ENCODE data around the gene UNK.
"Not testable (repeated sequence)": the region's sequence is repeated elsewhere in the genome, so short reads cannot be mapped to it uniquely, and the experiment has no call there.

Gene UNK

DNA sequence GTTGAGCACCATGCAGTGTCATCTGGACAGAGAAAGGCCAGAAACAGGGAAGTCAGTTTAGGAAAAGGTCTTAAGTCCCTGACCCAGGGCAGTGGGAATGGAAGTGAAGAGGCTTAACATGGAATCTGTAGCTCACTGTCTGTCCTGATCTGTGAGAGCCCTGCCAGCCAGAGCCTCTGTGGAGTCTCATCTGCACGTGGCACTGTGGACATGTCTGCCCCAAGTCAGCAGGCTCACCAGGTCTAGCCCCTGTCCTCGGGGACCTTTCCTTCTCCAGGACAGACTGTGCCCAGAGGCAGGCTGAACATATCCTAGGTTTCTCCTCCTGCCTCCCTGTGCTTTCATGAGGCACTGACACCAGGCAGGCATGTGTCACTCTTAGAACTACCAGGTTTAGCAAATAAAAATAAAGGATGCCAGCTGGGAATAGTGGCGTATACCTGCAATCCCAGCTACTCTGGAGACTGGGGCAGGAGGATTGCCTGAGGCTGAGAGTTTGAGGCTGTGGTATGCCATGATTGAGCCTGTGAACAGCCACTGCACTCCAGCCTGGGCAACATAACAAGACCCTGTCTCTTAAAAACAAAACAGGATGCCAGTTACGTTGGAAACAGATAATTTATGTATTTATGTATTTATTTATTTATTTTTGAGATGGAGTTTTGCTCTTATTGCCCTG, 22.4 kb downstream of the UNK start:
- DNase-seq = no peak

DNA sequence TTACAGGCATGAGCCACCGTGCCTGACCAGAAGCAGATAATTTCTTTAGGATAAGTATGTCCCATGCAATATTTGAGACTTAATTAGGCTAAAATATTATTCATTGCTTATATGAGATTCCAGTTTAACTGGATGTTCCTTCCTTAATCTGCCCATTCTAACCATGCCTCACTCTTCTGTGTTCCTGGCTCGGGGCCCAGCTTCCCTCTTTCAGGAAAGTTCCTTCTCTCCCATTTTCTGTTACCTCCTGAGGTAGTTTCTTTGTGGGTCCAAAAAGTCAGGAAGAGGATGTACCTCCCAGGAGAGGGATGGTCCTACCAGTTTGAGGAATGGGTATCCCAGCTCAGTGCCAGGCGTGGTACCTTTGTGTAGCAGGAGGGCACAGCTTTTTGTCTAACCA, 23.3 kb downstream of the UNK start:
- DNase-seq = no peak

DNA sequence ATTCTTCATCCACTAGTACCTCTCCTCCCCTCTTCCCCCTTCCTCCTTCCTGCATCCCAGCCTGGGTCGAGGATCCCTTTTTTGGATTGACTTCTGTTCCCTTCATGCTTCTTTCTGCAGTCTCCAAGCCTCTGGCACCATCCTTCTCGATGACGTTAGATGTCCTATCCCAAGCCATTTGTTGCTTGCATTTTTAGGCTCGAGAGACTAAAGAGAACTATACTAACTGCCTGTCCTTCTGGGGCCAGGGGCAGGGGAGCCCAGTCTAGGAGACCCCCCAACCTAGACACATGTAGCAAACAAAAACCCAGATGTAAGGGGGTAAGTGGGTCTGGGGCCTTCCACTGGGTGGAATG, 23.9 kb downstream of the UNK start:
- DNase-seq = no peak

DNA sequence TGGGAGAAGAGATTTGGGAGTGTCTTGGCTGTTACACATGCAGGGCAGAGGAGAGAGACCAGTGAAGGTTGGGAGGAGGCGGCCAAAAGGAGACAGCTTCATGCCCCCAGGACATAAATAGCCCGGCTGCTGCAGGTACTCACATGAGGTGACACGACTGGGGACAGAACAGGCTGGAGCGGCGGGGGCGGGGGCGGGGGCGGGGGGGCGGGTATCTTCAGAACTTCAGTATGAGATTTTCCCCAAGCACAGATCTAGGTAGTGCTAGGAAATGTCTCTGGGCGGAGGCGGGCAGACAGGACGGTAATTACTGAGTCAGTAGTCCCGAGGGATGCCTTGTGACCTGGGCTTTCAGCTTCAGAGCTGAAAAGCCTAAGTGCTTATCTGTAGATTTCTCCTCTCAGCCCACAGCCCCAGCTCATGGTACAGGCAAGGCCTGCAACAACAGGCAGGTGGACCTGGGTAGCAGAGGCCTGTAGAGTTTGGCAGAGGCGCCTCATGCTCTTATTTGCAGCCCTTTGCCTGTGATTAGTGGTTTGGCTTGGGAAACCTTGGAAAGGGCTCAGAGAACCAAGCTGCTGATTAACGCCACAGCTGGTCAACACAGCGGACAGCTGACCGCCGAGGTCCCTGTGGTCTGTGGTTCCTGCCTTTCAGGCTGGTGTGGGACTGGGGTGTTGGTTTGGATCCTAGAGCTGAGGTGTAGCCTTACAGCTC, 24.5 kb downstream of the UNK start:
- DNase-seq = no peak

DNA sequence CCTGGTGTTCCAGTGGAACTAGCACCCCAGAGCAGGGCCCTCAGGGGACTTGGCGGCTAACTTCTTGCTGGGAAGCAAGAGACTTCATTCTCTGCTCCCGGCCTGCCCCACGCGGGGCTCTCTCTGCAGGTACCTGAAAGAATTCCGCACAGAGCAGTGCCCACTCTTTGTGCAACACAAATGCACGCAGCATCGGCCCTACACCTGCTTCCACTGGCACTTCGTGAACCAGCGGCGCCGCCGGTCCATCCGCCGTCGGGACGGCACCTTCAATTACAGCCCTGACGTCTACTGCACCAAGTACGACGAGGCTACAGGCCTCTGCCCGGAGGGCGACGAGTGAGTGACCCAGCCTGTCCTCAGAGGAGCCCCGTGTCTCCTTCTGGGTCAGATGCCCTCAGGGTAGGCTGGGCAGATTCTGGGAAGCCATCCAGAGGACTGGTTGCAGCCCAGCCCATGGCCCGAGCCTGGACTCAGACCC, 25.1 kb downstream of the UNK start:
- no peak for DNase-seq

DNA sequence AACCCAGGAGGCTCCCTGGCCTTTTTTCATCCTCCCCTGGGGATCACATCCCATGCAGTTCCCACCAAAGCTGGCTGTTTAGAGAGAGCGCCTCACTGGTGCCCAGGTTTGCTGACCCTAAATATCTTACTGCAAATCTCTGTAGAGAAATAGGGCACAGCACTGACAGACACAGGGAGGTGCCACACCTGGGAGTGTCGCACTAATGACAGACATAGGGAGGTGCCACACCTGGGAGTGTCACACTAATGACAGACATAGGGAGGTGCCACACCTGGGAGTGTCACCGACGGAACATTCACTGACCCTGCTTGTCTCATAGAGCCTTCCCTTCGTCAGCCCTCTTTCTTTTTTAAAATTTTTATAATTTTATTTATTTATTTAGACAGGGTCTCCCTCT, 25.6 kb downstream of the UNK start:
- DNase-seq = no peak

DNA sequence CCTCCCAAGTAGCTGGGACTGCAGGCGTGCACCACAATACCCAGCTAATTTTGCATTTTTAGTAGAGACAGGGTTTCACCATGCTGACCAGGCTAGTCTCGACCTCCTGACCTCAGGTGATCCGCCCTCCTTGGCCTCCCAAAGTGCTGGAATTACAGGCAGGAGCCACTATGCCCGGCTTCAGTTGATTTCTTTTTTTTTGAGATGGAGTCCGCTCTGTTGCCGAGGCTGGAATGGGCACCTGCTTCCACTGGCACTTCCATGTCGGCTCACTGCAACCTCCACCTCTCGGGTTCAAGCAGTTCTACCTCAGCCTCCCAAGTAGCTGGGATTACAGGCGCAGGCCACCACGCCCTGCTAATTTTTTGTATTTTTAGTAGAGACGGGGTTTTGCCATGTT, 26.1 kb downstream of the UNK start:
- DNase-seq = not testable (repeated sequence)

DNA sequence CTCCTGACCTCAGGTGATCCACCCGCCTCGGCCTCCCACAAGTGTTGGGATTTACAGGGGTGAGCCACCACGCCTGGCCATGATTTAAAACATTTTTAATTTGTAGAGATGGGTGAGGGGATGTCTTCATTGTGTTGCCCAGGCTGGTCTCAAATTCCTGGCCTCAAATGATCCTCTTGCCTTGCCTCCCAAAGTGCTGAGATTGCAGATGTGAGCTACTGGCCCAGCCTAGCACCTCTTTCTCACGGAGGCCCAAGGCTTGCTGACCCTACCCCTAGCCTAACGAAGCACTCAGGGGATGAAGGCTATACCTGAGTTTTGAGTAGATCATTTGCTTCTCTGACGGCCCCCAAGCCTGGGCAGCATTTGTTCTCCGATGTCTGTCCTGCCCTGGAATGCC, 26.6 kb downstream of the UNK start:
- no peak for DNase-seq

DNA sequence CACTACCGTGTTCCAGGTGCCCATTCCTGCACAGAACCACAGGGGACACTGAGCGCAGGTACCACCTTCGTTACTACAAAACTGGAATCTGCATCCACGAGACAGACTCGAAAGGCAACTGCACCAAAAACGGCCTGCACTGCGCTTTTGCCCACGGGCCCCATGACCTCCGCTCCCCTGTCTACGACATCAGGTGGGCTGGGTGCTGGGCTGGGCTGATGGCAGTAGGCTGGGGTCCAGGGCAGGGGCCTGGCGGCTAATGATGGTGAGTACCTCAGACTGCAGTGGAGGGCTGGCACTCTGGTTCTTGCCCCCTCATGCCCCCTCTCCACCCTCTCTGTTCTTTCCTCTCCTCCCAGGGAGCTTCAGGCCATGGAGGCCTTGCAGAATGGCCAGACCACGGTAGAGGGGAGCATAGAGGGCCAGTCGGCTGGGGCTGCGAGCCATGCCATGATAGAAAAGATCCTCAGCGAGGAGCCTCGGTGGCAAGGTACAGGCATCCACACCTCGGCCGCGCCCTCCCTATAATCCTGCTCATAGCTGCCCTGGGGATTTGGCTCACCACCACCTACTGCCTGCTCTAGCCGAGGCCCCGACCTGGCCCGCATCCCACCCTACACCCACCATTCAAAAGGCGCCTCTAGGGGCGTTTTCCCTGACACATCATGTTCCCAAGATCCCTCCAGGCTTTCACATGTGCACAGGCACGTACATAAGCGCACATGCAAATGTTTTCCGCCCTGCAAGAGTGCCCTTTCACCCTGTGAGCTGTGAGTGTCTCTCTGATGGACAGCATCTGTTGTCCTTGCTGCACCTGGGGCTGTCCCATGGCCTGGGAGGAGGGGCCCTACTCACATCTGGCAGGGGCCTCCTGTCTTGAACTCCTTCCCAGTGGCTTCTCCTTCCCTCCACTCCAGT, 27.7 kb downstream of the UNK start:
- no peak for DNase-seq

DNA sequence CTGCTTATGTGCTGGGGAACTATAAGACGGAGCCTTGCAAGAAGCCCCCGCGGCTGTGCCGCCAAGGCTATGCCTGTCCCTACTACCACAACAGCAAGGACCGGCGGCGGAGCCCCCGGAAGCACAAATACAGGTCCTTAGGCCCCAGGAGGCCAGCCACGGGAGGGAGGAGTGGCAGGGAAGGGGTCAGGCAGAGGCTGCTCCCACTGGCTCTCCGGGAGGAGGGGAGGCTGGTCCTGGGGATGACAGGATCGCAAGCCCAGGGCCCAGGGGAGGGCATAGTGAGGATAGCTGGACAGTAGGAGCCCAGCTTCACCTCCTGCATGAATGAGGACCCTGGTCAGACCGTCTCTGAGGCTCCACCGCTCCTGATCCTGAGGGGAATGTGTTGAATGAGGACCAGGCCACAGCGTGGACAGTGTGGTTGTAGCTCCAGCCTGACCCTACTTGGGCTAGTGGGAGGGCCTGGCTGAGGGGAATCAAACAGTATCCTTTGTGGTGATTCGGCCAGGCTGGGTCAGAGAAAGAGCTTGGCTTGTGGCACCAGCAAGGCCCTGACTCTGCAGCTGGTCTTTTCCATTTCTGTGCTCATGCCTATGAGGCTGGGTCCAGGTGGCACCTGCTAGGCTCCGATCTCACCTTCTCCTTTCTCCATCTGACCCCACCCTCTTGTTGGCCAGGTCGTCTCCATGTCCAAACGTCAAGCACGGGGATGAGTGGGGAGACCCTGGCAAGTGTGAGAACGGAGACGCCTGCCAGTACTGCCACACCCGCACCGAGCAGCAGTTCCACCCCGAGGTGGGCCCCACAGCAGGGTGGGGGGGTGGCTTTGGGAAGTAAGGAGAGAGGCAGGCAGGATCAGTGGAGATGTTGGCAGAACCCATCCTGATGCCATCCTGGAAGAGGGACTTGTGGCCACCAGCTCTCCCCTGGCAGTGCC, 28.7 kb downstream of the UNK start:
- no peak for DNase-seq

DNA sequence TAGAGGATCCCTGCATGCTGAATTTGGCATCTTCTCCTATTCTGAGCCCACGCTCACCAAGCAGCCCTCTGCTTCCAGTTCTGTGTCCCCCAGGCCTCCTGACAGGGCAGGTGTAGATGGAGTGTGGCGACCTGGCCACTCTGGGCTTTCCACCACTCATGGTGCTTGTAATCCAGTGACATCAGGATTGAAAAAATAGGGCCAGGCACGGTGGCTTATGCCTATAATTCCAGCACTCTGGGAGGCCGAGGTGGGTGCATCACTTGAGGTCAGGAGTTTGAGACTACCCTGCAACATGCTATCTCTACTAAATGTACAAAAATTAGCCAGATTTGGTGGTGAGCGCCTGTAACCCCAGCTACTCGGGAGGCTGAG, 29.4 kb downstream of the UNK start:
- no peak for DNase-seq

DNA sequence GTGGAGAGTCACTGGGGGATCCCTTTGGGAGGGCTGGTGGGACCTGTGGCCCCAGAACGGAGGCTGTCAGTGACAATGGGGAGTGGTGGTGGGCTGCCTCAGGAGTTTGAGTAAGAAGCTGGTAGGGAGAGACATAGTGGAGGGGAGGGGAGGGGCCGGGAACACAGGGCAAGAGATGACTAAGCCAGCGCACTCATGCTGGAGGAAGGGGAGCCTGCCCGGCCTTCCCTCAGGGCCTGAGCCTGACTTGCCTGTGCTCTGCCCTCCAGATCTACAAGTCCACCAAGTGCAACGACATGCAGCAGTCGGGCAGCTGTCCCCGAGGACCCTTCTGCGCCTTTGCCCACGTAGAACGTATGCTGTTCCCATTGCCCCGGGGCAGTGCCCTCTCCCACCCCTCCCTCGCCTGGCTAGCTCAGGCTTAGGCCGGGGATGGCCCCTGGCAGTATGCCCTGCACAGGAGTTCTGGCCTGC, 30.3 kb downstream of the UNK start:
- DNase-seq = no peak

DNA sequence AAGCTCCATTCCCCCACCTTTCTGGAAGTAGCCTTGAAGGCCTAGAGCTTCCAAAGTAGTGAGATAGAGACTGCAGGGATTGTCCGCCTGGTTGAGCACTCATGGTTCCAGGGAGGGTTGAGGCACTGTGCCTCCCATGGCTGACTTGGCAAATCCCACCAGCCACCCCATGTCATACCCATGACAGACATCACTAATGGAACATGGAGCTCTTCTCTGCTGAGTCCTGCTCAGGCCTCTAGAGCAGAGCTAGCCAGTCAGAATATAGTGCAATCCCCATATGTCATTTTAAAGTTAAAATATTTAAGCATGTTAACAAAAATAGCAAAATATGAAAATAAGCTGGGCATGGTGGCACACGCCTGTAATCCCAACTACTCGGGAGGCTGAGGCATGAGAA, 30.8 kb downstream of the UNK start:
- DNase-seq = no peak

DNA sequence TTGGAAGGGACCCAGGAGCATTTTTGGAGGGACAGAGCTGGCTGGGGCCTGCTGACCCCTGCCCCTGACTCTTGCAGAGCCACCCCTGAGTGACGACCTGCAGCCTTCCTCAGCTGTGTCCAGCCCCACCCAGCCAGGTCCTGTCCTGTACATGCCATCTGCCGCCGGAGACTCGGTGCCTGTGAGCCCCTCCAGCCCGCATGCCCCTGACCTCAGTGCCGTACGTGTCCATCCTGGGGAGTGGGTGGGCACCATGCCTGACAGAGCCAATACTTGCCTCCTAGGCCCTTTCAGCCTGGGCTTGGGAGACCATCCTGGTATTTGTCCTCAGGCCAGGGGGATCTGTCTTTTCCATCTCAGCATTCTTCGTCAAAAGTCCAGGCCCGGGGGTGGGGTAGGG, 32.1 kb downstream of the UNK start:
- no peak for DNase-seq

DNA sequence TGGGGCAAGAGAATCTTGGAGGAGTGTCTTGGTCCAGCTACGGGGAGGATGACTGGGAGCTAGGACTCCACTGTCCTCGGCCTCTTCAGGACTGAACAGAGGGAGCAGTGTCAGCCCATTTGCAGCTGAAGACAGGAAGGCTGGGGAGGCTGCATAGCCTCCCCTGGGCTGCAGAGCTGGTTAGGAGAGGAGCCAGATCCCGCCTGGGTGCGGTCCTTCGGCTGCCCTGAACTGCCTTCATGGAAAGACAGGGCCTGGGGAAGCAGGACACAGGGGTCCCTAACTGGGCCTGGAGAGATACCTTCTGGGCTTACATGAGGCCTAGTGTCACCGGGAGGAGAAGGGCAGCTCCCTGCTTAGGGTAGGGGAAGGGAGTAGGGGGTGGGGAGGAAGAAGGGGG, 33.0 kb downstream of the UNK start:
- no peak for DNase-seq

DNA sequence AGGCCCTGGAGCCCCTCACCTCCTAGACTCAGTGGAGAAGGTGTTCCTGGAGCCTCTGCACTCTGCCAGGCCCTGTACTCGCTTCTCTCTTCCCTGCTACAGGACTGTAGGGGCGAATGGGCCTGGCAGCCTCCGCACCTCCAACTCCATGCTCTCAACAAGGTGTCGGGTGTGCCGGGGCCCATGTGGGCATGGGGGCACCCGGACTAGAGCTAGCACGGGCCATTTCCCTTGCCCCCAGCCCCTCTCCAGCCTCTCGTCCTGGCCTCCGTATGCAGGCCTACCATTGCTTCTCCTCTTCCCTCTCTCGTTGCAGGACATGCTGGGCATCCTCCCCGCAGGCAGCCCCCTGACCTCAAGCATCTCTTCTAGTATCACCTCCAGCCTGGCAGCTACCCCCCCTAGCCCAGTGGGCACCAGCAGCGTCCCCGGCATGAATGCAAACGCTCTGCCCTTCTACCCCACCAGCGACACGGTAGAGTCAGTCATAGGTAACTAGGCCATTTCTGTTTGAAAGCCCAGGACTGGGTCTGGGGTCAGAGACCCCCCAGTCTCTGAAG, 33.8 kb downstream of the UNK start:
- DNase-seq = no peak

DNA sequence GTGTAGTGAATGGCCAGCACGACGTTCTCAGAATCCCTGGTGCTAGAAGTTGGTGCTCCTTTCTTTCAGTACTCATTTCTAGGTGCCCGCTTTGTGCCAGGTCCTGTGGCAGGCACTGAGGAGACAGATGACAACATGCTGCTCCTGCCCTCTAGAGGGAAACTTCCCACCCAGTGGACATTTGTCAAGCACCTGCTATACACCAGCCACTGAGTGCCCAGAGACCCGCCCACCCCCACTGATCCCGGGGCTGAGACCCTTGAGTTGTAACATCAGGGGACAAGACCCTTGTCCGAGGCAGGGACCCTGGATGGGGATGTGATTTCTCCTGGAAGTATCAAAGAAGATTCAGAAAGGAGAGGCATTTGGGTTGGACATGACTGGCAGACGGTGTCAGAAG, 34.5 kb downstream of the UNK start:
- DNase-seq = no peak

DNA sequence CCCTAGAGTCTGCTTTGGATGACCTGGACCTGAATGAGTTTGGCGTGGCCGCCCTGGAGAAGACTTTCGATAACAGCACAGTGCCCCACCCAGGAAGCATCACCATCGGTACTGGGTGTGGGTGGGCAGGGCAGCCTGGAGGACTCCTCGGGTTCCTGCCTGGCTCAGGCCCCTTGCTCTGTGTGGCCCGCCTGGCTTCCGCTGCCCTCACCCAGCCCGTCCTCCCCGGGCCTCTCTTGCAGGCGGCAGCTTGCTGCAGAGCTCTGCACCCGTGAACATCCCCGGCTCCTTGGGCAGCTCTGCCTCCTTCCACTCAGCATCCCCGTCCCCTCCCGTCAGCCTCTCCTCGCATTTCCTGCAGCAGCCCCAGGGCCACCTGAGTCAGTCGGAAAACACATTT, 35.1 kb downstream of the UNK start:
- DNase-seq = no peak

DNA sequence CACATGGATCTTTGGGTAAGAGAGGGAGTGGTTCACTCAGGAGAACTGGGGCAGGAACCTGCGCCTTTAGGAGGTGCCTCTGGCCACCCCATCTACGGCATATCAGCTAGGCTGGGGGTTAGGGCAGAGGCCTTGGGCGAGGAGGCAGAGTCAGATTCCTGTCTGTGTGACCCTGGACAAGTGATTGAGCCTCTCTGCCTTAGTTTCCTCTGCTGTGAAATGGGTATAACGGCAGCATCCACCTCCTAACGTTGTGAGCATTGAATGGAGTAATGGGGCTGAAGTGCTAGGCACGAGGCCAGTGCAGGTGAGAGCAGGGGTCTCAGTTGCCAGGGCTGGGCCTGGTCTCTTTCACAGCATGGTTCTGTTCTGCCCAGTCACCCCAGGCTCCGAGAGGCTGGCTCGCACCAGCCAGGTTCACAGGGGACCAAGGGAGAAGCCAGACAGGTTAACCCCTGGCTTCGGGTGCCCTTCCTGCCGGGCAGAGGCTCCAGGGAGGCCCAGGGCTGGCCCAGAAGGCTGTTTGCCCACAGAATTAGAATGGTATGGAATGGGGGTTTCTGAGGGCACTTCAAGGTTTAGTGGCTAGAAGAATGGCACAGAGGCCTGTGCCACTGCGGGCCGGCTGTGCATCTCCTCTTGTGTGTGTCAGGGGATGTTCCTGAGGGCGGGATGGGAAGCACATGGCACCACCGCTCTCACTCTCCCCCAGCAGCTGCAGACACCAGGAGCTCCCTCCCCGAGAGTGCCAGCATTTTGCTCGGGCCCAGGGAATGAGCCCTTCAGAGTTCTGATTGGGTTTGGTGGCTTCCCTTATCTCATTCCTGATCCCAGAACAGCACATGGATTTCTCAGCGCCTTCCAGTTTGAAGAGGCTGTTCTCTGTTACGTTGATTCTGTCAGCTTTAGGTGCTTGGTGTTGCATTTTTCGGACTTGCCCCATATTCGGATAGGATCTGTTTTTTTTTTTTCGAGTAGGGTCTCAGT, 35.8 kb downstream of the UNK start:
- no peak for DNase-seq

DNA sequence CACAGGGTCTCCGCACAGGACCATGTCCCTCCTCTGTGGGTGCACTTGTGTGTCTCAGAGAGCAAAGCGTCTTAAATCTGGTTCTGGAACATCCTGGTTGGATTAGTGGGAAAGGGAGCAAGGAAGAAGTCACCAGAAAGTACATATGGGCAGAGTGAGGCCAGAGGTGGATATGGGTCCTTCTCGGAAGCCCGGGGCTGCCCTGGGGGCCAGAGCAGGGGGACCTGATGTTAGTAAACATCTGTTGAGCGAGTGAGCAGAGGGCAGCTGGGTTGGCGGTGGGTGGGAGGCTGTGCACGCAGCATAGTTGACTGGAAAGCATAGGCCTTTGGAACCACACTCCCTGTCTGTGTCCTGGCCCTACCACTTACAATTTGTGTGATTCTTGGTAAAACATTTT, 36.9 kb downstream of the UNK start:
- no peak for DNase-seq
